ENCODE results near the gene CLPTM1. TPM values are rescaled to one million over a fixed set of nuclear protein-coding genes. Genes with fewer than 3 reads are reported as not detected.

The CLPTM1 gene
- total and polyA plus RNA-seq, 2 experiments from 2014 or later = 59.6 to 71.4 TPM

DNA sequence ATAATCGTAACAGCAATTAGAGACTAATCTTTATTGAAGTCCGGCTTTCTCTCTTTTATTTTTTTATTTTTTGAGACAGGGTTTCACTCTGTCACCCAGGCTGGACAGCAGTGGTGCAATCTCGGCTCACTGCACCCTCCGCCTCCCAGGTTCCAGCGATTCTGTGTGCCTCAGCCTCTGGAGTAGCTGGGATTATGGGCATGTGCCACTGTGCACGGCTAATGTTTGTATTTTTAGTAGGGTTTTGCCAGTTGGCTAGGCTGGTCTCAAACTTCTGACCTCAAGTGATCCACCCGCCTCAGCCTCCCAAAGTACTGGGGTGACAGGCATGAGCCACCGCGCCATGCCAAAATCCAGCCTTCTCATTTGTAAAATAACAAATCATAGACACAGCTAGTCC lies 5.6 kb upstream of the CLPTM1 start:
- Histone ChIP-seq H3K4me1 (ENCODE audit: low read depth) (no peaks in the 10 kb centered on the region), H3K36me3 (peaks cover 6% of the 10 kb centered on the region), H3K9me3 (ENCODE audit: low read depth) (no peaks in the 10 kb centered on the region), H3K27me3 (no peaks in the 10 kb centered on the region), H3K4me3 (no peak overlapping the region), H3K27ac (no peak overlapping the region)
- no peak for DNase-seq (ENCODE audit: low read depth in 1 of 2, low spot score in 1 of 2)
- TF ChIP-seq, protein P1, sequence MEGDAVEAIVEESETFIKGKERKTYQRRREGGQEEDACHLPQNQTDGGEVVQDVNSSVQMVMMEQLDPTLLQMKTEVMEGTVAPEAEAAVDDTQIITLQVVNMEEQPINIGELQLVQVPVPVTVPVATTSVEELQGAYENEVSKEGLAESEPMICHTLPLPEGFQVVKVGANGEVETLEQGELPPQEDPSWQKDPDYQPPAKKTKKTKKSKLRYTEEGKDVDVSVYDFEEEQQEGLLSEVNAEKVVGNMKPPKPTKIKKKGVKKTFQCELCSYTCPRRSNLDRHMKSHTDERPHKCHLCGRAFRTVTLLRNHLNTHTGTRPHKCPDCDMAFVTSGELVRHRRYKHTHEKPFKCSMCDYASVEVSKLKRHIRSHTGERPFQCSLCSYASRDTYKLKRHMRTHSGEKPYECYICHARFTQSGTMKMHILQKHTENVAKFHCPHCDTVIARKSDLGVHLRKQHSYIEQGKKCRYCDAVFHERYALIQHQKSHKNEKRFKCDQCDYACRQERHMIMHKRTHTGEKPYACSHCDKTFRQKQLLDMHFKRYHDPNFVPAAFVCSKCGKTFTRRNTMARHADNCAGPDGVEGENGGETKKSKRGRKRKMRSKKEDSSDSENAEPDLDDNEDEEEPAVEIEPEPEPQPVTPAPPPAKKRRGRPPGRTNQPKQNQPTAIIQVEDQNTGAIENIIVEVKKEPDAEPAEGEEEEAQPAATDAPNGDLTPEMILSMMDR (IDR thresholded peaks at IDR 0.05; ENCODE audit: low read depth, low read length) = no peak

DNA sequence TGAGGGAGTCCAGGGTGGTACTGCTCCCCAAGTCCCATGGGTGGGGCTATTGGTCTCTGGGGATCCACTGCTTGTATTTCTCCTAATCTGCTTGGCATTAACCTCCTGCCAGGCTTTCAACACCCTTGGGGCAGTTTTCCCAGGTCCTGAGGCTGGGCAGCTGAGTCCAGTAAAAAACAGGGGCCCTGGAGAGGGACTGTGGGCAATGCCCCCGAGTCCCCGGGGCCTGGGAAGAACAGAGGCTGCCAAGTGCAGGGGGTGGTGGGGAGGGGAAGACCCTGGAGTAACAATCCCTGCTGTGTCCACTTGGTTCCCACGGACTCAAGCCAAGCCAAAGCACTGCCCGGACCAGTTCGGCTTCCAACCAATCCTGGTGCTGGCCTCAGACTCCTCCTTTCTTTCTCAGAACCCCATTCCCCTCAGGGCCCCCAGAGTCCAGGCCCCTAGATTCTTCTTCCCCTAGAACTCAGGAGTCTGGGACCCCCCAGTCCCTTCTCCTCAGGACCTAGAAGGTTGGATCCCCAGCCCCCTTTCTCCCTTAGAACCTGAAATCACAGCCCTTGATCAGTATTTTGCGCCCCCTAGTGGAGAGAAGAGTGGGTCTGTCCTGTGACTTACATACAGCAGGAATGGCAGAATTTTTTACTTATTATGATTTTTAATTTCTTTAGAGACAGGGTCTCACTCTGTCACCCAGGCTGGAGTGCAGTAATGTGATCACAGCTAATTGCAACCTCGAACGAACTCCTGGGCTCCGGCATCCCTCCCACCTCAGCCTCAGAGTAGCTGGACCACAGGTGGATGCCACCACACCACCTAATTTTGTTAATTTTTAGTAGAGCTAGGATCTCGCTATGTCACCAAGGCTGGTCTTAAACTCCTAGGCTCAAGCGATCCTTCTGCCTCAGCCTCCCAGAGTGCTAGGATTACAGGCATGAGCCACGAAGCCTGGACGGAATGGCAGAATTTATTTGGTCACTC lies 3.7 kb upstream of the CLPTM1 start:
- TF ChIP-seq, protein P1 (IDR thresholded peaks at IDR 0.05; ENCODE audit: low read depth, low read length) = peak; percentile 88
- H3K4me1 ChIP-seq (ENCODE audit: low read depth) = peaks cover 5% of the 10 kb centered on the region
- DNase-seq (ENCODE audit: low read depth in 1 of 2, low spot score in 1 of 2) = peak; percentile 89 to 91
- no peaks in the 10 kb centered on the region for H3K27me3 ChIP-seq
- no peak overlapping the region for H3K4me3 ChIP-seq
- peaks cover 6% of the 10 kb centered on the region for H3K36me3 ChIP-seq
- H3K27ac ChIP-seq = no peak overlapping the region
- H3K9me3 ChIP-seq (ENCODE audit: low read depth) = no peaks in the 10 kb centered on the region

DNA sequence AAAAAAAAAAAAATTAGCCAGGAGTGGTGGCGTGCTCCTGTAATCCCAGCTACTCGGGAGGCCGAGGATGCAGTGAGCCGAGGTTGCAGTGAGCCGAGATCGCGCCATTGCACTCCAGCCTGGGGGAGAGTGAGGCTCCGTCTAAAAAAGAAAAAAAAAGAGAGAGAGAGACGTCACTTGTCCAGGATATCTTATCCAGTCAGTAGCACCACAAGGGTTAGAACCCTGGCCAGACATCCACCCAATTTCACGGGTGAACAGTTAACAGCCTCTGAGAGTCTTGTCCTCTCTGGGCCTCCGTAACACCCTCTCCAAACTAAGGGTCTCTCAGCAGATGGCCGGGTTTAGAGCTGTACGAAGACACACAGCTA lies 917 bp upstream of the CLPTM1 start:
- DNase-seq (ENCODE audit: low read depth in 1 of 2, low spot score in 1 of 2) = no peak
- Histone ChIP-seq H3K27me3 (no peaks in the 10 kb centered on the region), H3K36me3 (peaks cover 6% of the 10 kb centered on the region), H3K9me3 (ENCODE audit: low read depth) (no peaks in the 10 kb centered on the region), H3K4me3 (peak overlapping the region; percentile 97), H3K4me1 (ENCODE audit: low read depth) (peaks cover 9% of the 10 kb centered on the region), H3K27ac (peak overlapping the region; percentile 91)
- TF ChIP-seq, protein P1 (IDR thresholded peaks at IDR 0.05; ENCODE audit: low read depth, low read length) = no peak

DNA sequence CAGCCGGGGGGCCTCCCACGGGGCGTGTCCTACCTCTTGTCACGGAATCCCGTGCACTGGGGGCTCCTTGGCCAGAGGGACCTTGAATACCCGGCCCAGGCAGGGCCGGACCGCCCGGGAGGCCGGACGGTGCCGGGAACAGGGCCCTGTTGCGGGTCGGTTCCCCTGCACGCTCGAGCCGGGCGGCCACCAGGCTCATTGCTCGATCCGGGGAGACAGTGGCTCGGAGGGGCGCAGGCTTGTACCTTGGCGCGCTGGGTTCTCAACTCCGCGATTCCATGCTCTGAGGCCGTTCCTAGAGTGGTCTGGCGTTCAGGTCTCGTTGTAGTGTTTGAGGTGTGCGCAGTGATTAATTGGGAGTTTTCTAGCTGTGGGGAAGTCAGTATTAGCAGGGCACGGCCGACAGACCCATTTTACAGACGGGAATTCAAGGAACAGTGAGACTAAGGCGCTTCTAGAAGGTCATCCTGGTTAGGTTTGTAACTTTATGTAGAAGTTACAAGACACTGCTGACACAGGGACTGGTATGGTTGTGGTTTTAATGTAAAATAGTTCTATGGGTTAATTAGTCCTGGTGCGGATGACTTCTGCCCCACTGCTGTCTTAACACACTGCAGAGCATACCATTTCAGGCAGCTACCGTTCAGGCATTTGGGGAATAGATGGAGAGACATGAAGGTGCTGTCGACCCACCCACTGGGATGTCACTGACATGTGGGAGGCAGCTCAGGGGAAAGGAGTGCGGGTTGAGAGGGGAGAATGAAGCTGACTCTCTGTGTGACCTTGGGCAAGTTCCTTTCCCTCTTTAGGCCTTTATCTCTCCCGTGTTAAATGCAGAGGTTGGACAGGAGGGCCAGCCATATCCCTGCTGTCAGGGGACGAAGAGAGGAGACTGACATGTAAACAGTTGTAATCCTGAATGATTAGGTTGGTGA lies 592 bp downstream of the CLPTM1 start:
- peaks cover 9% of the 10 kb centered on the region for H3K4me1 ChIP-seq (ENCODE audit: low read depth)
- no peaks in the 10 kb centered on the region for H3K27me3 ChIP-seq
- TF ChIP-seq, protein P1 (IDR thresholded peaks at IDR 0.05; ENCODE audit: low read depth, low read length) = no peak
- H3K36me3 ChIP-seq = no peaks in the 10 kb centered on the region
- peak overlapping the region; percentile 97 for H3K4me3 ChIP-seq
- no peaks in the 10 kb centered on the region for H3K9me3 ChIP-seq (ENCODE audit: low read depth)
- H3K27ac ChIP-seq = peak overlapping the region; percentile 87
- peak in 1 of 2 donors; percentile 28 for DNase-seq (ENCODE audit: low read depth in 1 of 2, low spot score in 1 of 2)

DNA sequence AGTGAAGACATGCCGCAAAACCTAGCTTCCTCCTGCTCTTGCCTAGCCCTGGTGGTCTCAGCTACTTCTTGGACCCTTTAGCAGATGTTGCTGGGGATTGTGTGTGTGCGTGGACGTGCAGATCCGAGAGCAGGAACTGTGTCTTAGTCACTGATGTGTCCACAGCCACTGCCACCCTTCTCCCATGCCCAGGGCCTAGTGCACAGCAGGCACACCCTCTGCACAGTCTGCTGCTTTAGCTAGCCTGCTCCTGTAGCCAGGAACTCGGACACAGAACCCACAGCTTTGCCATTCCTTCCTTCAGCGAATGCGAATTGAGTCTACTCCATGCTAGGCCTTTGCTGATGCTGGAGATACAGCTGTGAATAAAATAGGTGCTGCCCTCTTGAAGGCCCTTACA lies 2.3 kb downstream of the CLPTM1 start:
- DNase-seq (ENCODE audit: low read depth in 1 of 2, low spot score in 1 of 2) = no peak
- Histone ChIP-seq H3K27me3 (no peaks in the 10 kb centered on the region), H3K36me3 (no peaks in the 10 kb centered on the region), H3K9me3 (ENCODE audit: low read depth) (no peaks in the 10 kb centered on the region), H3K4me1 (ENCODE audit: low read depth) (peaks cover 9% of the 10 kb centered on the region), H3K27ac (peak overlapping the region; percentile 16), H3K4me3 (no peak overlapping the region)
- TF ChIP-seq, protein P1 (IDR thresholded peaks at IDR 0.05; ENCODE audit: low read depth, low read length) = no peak
